Astrocyte of the spinal cord (primary cell): ENCODE measurements around the gene SPDYC.
A peak's percentile ranks its signal among the peaks of the same experiment; 100 is the strongest.
"Not testable (repeated sequence)": the region's sequence is repeated elsewhere in the genome, so short reads cannot be mapped to it uniquely, and the experiment has no call there.

Experiments
- DNase-seq: peaks from one replicate; pipeline ENCODE4 v3.0.0; 2011; ENCODE audit warnings: low read depth, low spot score
- H3K4me3 ChIP-seq: 2 replicates; pipeline ENCODE4 v1.5.1; 2011; ENCODE audit warnings: low read depth, mild to moderate bottlenecking, low read length, moderate library complexity
- CTCF ChIP-seq: IDR thresholded peaks from 2 replicates; pipeline ENCODE4 v1.5.1; 2012; ENCODE audit warnings: low read depth, mild to moderate bottlenecking, low read length, inconsistent platforms
- in situ Hi-C: cut with HindIII; loops from 2 replicates; pipeline ENCODE4 v1.10.0; 2017; ENCODE audit warnings: low sequenced_read_pairs

The SPDYC gene

GRCh38 chr11:65169164-65169641 is 830 bp upstream of the SPDYC start:
- H3K4me3 ChIP-seq = no peak overlapping the region
- no peak for TF ChIP-seq CTCF
- in situ Hi-C loops = no loop called here
- peak; percentile 62 for DNase-seq

GRCh38 chr11:65172600-65172999 is 2.6 kb downstream of the SPDYC start:
- no peak for DNase-seq
- TF ChIP-seq CTCF = no peak
- in situ Hi-C loops = no loop called here
- no peak overlapping the region for H3K4me3 ChIP-seq

GRCh38 chr11:65174571-65175010 is 4.6 kb downstream of the SPDYC start:
- in situ Hi-C loops, DNase-seq, H3K4me3 ChIP-seq: not testable (repeated sequence)

GRCh38 chr11:65180877-65181568 is 11.0 kb downstream of the SPDYC start:
- DNase-seq = peak; percentile 63
- in situ Hi-C loops = no loop called here
- H3K4me3 ChIP-seq = peak overlapping the region; percentile 78
- peak; percentile 52 for TF ChIP-seq CTCF

- no peak for TF ChIP-seq CTCF
- in situ Hi-C loops = no loop called here
- DNase-seq = peak; percentile 85
- peak within 1 kb of the TSS; percentile 78 for H3K4me3 ChIP-seq
Observed at GRCh38 chr11:65181569-65182257, 11.7 kb downstream of the SPDYC start, which contains the start of gene CAPN1. CAPN1 (plus strand) TSS chr11:65181928; CDS start chr11:65182702, 774 bp downstream.

GRCh38 chr11:65182258-65183170 is 12.5 kb downstream of the SPDYC start:
- H3K4me3 ChIP-seq = peak overlapping the region; percentile 78
- TF ChIP-seq CTCF = no peak
- in situ Hi-C loops = no loop called here
- no peak for DNase-seq
